ENCODE data around the gene RFLNA. TPM values are rescaled to one million over a fixed set of nuclear protein-coding genes. Genes with fewer than 3 reads are reported as not detected.

RFLNA gene
- total and polyA plus RNA-seq, 8 donors: 18.2 to 294 (median 75.8) TPM

- H3K9me3 ChIP-seq: no peaks in the 10 kb centered on the region
- H3K27ac ChIP-seq: peak overlapping the region in 1 of 5 donors; percentile 35
- no peak overlapping the region for H3K4me3 ChIP-seq
- TF ChIP-seq POLR2AphosphoS5 (IDR thresholded peaks at IDR 0.05) (no peak), CTCF (IDR thresholded peaks at IDR 0.05) (no peak), EP300 (IDR thresholded peaks at IDR 0.05) (no peak), POLR2A (IDR thresholded peaks at IDR 0.05) (no peak)
- H3K27me3 ChIP-seq: no peaks in the 10 kb centered on the region
- H3K36me3 ChIP-seq: peaks cover 83 to 100% (median 100%) of the 10 kb centered on the region in 4 donors
- peaks cover 7 to 35% (median 28%) of the 10 kb centered on the region in 4 donors for H3K4me1 ChIP-seq
- intact Hi-C loops (cut with DNase I; ENCODE audit: low total_unique reads): loop anchor here (10.0 kb wide), 1 partner anchor 420 kb away; no protein-coding TSS in a partner anchor
- 88 to 94% (median 89%) methylated on average over 10 to 13 of the region's 13 CpGs; no CpG with 5 or more reads in 1 of the 5 donors for WGBS, 5 donors
- DNase-seq: no peak
These were observed 59.5 kb downstream of the RFLNA start for GRCh38 chr12:124354400-124354799.

GRCh38 chr12:124356221-124356620 is 61.3 kb downstream of the RFLNA start:
- DNase-seq: no peak
- TF ChIP-seq POLR2AphosphoS5 (IDR thresholded peaks at IDR 0.05) (no peak), EP300 (IDR thresholded peaks at IDR 0.05) (no peak), CTCF (IDR thresholded peaks at IDR 0.05) (no peak), POLR2A (IDR thresholded peaks at IDR 0.05) (no peak)
- H3K4me1 ChIP-seq: peaks cover 25 to 54% (median 45%) of the 10 kb centered on the region in 4 donors
- peak overlapping the region in 1 of 5 donors; percentile 35 for H3K27ac ChIP-seq
- H3K36me3 ChIP-seq: peaks cover 67 to 100% (median 99%) of the 10 kb centered on the region in 4 donors
- intact Hi-C loops (cut with DNase I; ENCODE audit: low total_unique reads): loop anchor here (10.0 kb wide), 1 partner anchor 419 kb away; no protein-coding TSS in a partner anchor
- 85 to 97% (median 94%) methylated on average over 5 of the region's 5 CpGs for WGBS, 5 donors
- no peaks in the 10 kb centered on the region for H3K9me3 ChIP-seq
- no peaks in the 10 kb centered on the region for H3K27me3 ChIP-seq
- H3K4me3 ChIP-seq: no peak overlapping the region

GRCh38 chr12:124357616-124358015 is 62.7 kb downstream of the RFLNA start:
- Histone ChIP-seq H3K9me3 (no peaks in the 10 kb centered on the region), H3K27ac (no peak overlapping the region), H3K4me3 (no peak overlapping the region), H3K27me3 (no peaks in the 10 kb centered on the region), H3K4me1 (peaks cover 30 to 52% (median 46%) of the 10 kb centered on the region in 4 donors), H3K36me3 (peaks cover 69 to 100% (median 99%) of the 10 kb centered on the region in 4 donors)
- intact Hi-C loops (cut with DNase I; ENCODE audit: low total_unique reads): loop anchor here (10.0 kb wide), 1 partner anchor 417 kb away; no protein-coding TSS in a partner anchor
- 86 to 95% (median 95%) methylated on average over 15 of the region's 15 CpGs for WGBS, 5 donors
- TF ChIP-seq POLR2A (IDR thresholded peaks at IDR 0.05): no peak
- no peak for TF ChIP-seq EP300 (IDR thresholded peaks at IDR 0.05)
- no peak for TF ChIP-seq CTCF (IDR thresholded peaks at IDR 0.05)
- TF ChIP-seq POLR2AphosphoS5 (IDR thresholded peaks at IDR 0.05): no peak
- DNase-seq: no peak

GRCh38 chr12:124358572-124358971 is 63.7 kb downstream of the RFLNA start:
- H3K4me3 ChIP-seq: no peak overlapping the region
- H3K27ac ChIP-seq: peak overlapping the region in 3 of 5 donors; percentile 82 to 85 (median 84)
- no peak for TF ChIP-seq EP300 (IDR thresholded peaks at IDR 0.05)
- 82 to 91% (median 85%) methylated on average over 11 of the region's 11 CpGs for WGBS, 5 donors
- H3K9me3 ChIP-seq: no peaks in the 10 kb centered on the region
- intact Hi-C loops (cut with DNase I; ENCODE audit: low total_unique reads): loop anchor here (10.0 kb wide), 1 partner anchor 416 kb away; no protein-coding TSS in a partner anchor
- no peaks in the 10 kb centered on the region for H3K27me3 ChIP-seq
- peaks cover 71 to 100% (median 96%) of the 10 kb centered on the region in 4 donors for H3K36me3 ChIP-seq
- DNase-seq: no peak
- peaks cover 30 to 51% (median 44%) of the 10 kb centered on the region in 4 donors for H3K4me1 ChIP-seq
